ENCODE results near the gene CPNE2.

- no peak for TF ChIP-seq CTCF (conservative IDR thresholded peaks at IDR 0.05; ENCODE audit: low read depth, low read length)
- no peak for TF ChIP-seq EZH2phosphoT487 (IDR thresholded peaks at IDR 0.05; ENCODE audit: borderline replicate concordance, low read length)
- TF ChIP-seq EZH2 (IDR thresholded peaks at IDR 0.05; ENCODE audit: low read length, unreplicated experiment): no peak
These were observed 74.1 kb downstream of the CPNE2 start for GRCh38 chr16:57166451-57166850.
